Measurements from ENCODE around the gene PRSS22.

Gene PRSS22

GRCh38 chr16:2828521-2828840 is 29.5 kb downstream of the PRSS22 start:
- no peak for DNase-seq

GRCh38 chr16:2827831-2828520 is 30.0 kb downstream of the PRSS22 start:
- no peak for DNase-seq

GRCh38 chr16:2827374-2827791 is 30.6 kb downstream of the PRSS22 start:
- DNase-seq = no peak

GRCh38 chr16:2826591-2827373 is 31.2 kb downstream of the PRSS22 start:
- DNase-seq = no peak

GRCh38 chr16:2825906-2826305 is 32.1 kb downstream of the PRSS22 start:
- no peak for DNase-seq

- no peak for DNase-seq
Observed at GRCh38 chr16:2825049-2825742, 32.8 kb downstream of the PRSS22 start.

- DNase-seq = no peak
Observed at GRCh38 chr16:2824626-2825025, 33.3 kb downstream of the PRSS22 start.

GRCh38 chr16:2822496-2822895 is 35.5 kb downstream of the PRSS22 start:
- no peak for DNase-seq

GRCh38 chr16:2822158-2822495 is 35.8 kb downstream of the PRSS22 start:
- no peak for DNase-seq

- no peak for DNase-seq
Observed at GRCh38 chr16:2821487-2822157, 36.3 kb downstream of the PRSS22 start.

- DNase-seq = no peak
Observed at GRCh38 chr16:2820836-2821486, 37.0 kb downstream of the PRSS22 start.

GRCh38 chr16:2819939-2820835 is 37.8 kb downstream of the PRSS22 start:
- no peak for DNase-seq

GRCh38 chr16:2819179-2819938 is 38.6 kb downstream of the PRSS22 start:
- no peak for DNase-seq

- DNase-seq = no peak
Observed at GRCh38 chr16:2818272-2818876, 39.6 kb downstream of the PRSS22 start.

- DNase-seq = no peak
Observed at GRCh38 chr16:2817340-2818271, 40.4 kb downstream of the PRSS22 start.

GRCh38 chr16:2816751-2817339 is 41.1 kb downstream of the PRSS22 start, which contains the start of gene PRSS21:
Gene PRSS21 (plus strand): TSS chr16:2817237. CDS start chr16:2817269, 32 bp downstream.
- no peak for DNase-seq

- DNase-seq = no peak
Observed at GRCh38 chr16:2815299-2815771, 42.6 kb downstream of the PRSS22 start.

- no peak for DNase-seq
Observed at GRCh38 chr16:2814551-2815298, 43.2 kb downstream of the PRSS22 start.
